ENCODE data around the gene ZNF610.
"Not testable (repeated sequence)": the region's sequence is repeated elsewhere in the genome, so short reads cannot be mapped to it uniquely, and the experiment has no call there.

The ZNF610 gene

DNA sequence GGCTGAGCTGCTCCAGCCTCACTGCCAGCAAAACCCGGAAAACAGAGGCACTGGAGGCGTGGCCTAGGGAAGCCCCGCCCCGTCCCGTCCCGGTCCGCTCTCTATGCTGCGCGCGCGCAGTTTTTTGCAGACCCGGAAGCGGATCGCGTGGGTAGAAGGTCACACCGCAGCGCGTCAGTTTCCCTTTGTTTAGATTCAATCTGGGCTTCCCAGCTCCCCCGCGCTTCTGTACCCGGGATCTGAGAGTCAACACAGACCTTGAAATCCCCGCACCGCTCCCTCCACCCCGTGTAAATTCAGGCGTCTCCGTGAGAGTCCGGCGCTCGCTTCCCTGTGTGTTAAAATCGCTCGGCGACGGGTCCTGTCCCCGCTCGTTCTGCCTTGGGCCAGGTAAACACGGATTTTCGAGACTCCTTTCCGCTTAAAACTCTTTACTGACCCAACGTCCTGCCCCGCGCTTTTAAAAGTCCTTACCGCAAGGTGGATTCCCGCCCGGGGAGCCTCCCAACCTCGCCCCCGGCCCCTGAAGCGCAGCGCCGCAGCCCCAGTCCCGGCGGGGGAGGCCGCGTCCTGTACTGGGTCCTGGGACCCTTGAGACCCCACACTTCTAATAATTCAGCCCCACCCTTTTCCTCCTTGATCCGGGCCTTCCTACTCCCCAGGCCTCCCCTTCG is at the start of gene ZNF610:
Gene ZNF610 (plus strand): TSS at position 127 of the 674 bp plus-strand sequence. CDS start 12,930 bp downstream, outside the sequence.
- DNase-seq, result peak; percentile 64 to 90 (median 80)

DNA sequence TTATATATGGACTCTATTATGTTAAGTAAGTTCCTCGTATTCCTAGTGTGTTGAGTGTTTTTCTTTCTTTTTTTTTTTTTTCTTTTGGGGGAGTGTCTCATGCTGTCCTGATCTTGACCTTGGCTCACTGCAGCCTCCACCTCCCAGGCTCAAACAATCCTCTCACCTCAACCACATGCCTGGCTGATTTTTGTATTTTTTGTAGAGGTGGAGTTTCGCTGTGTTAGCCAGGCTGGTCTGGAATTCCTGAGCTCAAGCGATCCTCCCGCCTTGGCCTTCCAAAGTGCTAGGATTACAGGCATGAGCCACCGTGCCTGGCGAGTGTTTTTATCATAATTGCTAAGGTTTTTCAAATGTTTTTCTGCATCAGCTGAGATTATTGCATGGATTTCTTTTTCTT is 49.8 kb upstream of the ZNF610 start:
- DNase-seq, result no peak

DNA sequence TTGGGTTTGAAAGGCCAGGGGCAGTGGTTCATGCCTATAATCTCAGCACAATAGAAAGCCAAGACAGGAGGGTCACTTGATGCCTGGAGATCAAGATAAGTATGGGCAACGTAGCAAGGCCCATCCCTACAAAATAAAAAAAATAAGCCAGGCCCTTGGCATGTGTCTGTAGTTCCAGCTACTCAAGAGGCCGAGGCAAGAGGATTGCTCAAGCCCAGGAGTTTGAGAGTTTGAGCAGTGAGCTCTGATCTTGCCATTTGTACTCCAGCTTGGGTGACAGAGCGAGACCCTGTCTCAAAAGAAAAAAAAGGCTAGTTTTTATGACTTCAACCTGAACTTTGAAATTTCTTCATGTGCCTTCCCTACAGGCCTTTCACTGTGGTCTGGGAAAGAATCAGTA is 44.3 kb upstream of the ZNF610 start:
- DNase-seq, result no peak

DNA sequence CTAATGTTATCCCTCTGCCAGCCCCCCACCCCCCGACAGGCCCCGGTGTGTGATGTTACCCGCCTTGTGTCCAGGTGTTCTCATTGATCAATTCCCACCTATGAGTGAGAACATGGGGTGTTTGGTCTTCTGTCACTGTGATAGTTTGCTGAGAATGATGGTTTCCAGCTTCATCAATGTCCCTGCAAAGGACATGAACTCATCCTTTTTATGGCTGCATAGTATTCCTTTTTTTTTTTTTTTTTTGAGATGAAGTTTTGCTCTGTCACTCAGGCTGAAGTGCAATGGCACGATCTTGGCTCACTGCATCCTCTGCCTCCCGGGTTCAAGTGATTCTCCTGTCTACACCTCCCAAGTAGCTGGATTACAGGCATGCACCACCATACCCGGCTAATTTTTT is 43.1 kb upstream of the ZNF610 start:
- DNase-seq, result not testable (repeated sequence)

DNA sequence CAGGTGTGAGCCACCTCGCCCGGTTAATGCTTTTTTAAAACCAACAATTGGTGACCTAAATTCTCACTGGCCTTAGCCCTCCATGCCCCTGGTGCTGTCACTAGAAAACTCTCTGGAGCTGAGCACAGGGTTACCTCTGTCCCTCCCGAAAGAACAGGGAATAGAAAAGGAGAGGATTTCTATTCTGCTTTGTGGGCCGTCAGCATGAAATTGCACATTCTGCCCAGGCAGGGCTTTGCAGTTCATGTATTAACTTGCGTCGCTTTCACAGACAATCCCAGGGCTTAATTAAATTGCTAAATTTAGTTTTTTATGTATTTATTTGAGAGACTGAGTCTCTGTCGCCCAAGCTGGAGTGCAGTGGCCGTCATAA is 39.7 kb upstream of the ZNF610 start:
- DNase-seq, result no peak

DNA sequence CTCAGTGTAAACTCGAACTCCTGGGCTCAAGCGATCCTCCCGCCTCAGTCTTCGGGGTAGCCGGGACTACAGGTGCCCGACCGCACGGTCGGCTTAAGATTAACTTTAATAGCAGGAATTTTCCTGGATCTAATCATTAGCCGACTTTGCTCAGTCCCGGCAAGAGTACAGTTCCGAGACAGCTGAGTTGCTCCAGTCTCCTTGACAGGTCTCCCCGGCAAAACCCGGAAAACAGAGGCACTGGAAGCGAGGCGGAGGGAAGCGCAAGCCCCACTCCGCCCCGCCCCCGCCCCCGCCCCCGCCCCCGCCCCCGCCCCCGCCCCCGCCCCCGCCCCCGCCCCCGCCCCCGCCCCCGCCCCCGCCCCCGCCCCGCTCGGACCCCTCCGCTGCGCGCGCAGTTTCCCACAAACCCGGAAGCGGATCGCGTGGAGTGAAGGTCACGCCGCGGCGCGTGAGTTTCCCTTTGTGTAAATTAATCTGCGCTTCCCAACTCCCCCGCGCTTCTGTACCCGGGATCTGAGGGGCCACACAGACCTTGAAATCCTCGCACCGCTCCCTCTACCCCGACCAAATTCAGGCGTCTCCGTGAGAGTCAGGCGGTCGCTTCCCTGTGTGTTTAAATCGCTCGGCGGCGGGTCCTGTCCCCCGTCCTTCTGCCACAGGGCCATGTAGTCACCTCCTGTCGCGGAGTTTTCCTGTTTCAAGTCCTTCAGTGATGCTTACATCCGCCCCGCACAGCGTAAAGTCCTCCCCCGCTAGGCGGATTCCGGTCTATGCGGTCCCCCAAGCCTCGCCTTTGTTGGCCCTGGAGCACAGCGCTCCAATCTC is 39.1 kb upstream of the ZNF610 start, which contains the start of gene ZNF480:
Gene ZNF480 (plus strand): TSS at position 397 of the 828 bp plus-strand sequence. CDS start 3,244 bp downstream, outside the sequence.
- peak; percentile 75 to 91 (median 85) for DNase-seq

DNA sequence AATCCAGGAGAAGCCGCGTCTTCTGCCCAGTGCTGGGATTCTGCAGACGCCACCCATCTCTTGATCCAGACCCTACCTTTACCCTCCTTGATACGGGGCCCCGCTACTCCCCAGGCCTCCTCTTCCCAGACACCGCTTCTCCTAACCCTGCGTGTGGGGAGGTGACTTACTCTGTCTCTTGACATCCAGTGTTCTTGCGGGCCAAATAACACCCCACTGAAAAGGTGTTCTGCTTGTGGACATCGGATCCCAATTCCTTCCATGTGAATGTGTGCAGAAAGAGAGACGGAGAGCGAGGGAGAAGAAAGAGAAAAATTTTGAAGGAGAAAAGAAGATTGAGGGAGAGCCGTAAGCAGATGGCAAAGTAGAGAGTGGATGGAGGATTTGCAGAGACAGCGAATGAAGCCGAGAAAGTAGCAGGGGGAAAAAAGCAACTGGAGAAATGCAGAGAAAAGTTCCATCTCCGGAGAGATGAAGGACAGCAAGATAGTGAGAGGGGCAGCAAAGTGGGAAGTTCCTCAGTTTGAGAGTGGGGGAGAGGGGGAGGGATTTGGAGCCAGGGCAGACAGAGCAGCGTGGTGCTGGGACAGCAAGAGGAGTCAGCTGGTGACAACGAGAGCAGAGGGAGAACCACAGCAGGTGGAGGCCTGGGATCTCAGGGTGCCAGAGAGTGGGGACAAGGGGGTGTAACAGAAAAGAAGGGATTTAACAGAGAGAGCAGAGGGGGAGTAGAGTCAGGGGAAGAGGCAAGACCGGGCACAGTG is 38.3 kb upstream of the ZNF610 start:
- no peak for DNase-seq

DNA sequence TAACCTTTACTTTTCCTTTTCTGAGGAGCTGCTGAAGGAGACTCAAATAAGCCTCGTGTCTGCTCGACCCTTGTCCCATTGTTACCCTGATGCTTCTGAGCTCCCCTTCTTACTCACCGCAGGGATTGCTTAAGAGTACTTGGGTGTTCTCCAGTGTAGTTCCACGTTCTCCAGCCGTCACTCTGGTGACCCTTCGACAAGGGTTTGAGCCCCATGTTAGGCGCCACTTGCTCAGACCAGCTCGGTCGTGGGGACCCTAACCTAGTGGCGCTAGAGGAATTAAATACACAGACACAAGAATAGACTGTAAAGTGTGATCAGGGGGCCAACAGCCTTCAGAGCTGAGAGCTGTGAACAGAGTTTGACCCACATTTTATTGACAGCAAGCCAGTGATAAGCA is 28.8 kb upstream of the ZNF610 start:
- DNase-seq, result peak in 1 of 6 experiments; percentile 14

DNA sequence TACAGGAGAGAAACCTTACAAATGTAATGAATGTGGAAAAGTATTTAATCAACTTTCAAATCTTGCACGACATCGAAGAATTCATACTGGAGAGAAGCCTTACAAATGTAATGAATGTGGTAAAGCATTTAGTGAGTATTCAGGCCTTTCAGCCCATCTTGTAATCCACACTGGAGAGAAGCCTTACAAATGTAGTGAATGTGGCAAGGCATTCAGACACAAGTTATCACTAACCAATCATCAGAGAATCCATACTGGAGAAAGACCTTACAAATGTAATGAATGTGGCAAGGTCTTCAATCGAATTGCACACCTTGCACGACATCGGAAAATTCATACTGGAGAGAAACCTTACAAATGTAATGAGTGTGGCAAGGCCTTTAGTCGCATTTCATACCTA is 13.6 kb upstream of the ZNF610 start:
- DNase-seq, result no peak

DNA sequence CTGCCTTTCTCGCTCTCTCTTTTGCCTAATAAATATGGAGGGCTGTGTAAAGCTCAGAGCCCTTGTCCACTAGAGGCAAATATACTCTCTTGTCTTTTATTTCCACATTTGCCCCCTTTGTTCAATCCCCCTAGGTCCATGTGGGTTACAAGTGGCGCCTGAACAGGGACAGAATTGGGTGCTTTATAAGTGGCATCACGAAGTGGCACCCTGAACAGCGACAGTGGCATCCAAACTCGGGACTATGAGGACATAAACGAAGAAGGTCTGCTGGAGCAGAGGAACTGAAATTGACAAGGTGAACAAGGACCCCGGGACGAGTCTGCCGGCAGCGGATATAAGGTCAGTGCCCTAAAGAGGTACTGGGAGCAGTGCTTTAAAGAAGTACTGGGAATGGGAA is 4.3 kb upstream of the ZNF610 start:
- peak in 1 of 6 experiments; percentile 3 for DNase-seq

DNA sequence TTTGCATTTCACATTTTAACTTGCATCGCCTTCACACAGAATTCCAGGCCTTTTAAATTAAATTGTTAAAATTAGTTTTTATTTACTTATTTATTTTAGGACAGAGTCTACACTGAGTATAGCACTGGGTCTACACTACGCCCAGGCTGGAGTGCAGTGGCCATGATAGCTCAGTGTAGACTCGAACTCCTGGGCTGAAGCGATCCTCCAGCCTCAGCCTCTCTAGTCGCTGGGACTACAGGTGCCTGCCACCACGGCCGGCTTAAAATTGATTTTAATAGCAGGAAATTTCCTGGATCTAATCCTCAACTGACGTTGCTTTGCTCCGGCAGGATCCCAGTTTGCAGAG is 301 bp upstream of the ZNF610 start:
- no peak for DNase-seq

DNA sequence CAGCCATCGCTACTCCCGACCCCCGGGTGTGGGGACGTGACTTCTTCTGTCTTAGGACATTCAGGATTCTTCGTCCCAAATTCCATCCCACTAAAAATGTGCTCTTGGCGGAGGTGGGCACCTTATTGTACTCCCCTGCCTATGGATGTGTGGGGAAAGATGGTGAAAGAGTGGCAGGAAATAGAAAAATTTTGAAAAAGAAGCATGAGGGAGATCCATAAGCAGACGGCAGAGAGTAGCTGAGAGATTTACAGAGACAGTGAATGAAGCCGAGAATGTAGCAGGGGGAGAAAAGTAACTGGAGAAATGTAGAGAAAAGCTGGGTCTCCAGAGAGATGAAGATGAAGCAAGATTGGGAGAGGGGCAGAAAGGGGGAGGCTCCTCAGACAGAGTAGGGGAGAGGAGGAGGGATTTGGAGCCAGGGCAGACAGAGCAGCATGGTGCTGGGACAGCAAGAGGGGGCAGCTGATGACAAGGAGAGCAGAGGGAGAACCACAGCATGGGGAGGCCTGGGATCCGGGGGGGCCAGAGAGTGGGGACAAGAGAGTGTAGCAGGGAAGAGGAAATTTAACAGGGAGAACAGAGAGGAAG is 843 bp downstream of the ZNF610 start:
- DNase-seq, result peak in 1 of 6 experiments; percentile 25

DNA sequence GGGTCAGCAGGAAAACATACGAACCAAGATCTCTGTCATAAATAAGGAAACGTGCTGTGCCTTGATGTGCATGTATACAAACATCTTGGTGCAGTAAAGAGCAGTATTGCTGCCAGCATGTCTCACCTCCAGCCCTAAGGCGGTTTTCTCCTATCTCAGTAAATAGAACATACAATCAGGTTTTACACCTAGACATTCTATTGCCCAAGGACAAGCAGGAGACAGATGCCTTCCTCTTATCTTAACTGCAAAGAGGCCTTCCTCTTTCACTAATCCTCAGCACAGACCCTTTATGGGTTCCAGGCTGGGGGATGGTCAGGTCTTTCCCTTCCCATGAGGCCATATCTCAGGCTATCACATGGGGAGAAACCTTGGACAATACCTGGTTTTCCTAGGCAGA is 3.0 kb downstream of the ZNF610 start:
- not testable (repeated sequence) for DNase-seq

DNA sequence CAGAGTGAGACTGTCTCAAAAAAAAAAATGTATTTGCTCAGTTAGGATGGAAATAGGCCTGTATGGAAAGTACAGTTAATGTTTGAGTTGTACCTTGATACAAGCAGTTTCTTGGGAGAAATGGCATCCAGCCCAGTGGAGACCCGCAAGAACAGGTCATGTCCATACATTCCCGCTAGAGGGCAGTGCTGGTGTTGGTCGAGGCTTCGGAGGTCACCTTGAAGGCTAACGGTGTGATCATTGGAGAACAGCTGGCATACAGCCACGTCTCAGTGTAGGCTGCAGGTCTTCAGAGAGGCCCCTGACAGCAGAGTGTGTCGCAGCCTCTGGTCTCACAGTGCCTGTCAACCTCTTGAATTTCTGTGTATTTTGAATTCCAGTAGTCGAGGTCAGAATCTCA is 7.5 kb downstream of the ZNF610 start:
- peak in 3 of 6 experiments; percentile 1 to 42 (median 19) for DNase-seq

DNA sequence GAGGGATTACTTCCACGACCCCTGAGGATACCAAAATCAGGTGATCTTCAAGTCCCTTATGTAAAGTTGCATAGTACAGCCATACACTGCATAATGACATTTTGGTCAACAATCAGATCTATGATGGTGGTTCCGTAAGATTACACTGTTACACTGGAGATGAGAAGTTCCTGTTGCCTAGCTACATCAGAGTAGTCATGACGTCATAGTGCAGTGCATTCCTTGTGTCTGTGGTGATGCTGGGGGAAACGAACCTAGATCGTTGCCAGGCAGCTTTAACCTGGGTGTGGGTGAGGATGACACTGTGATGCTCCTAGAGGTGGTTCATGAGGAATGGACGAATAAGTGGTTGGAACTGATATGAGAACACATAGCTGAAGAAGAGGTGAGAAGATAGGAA is 9.1 kb downstream of the ZNF610 start:
- no peak for DNase-seq

DNA sequence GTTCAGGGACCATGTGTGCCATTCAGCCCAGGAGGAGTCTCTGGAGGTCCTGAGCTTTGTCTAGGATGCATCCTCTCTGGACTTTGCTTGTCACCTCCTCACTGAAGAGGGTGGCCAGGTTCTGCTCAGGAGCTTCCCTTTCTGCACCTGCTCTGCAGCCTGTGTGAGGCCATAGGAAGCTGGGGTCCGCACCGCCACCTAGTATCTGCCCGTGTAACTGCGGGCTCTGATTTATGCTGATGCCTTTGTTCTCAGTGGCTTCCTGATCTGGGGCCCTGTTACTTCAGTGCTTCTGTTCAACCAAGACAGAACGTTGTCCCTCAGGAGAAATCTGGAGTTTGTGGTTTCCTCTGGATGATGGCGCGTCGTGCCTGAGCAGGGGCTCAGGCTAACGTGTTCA is 15.5 kb downstream of the ZNF610 start:
- no peak for DNase-seq

DNA sequence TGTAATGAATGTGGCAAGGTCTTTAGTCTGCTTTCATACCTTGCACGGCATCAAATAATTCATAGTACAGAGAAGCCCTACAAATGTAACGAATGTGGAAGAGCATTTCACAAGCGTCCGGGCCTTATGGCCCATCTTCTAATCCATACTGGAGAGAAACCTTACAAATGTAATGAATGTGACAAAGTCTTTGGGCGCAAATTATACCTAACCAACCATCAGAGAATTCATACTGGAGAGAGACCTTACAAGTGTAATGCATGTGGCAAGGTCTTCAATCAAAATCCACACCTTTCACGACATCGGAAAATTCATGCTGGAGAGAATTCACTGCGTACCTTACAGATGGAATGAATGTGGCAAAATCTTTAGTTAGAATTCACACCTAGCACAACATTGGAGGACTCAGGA is 30.4 kb downstream of the ZNF610 start:
- no peak for DNase-seq

DNA sequence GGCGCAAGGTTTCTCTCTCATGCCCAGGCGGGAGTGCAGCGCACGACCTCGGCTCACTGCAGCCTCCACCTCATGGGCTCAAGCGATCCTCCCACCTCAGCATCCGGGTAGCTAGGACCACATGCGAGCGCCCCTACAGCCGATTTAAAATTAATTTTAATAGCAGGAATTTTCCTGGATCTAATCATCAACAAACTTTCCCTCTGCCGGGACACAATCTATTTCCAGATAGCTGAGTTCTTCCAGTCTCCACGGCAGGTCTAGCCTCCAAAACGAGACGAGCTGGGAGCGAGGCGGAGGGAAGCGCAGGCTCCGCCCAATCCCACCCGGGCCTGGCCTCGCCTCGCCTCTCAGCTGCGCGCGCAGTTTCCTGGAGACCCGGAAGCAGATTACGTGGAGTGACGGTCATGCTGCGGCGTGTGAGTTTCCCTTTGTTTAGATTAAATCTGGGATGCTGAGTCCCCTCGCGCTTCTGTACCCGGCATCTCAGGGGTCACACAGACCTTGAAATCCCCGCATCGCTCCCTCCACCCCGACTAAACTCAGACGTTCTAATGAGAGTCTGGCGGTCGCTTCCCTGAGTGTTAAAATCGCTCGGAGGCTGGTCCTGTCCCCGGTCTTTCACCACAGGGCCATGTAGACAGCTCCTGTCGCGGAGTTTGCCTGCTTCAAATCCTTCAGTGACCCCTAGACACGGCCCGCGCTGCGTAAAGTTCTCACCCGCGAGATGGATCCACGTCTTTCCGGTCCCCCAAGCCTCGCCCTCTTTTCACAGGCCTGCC is 33.7 kb downstream of the ZNF610 start, which contains the start of gene ZNF880:
Gene ZNF880 (plus strand): TSS at position 365 of the 782 bp plus-strand sequence. CDS start 43 bp downstream, at position 408.
- DNase-seq, result peak; percentile 76 to 91 (median 87)

DNA sequence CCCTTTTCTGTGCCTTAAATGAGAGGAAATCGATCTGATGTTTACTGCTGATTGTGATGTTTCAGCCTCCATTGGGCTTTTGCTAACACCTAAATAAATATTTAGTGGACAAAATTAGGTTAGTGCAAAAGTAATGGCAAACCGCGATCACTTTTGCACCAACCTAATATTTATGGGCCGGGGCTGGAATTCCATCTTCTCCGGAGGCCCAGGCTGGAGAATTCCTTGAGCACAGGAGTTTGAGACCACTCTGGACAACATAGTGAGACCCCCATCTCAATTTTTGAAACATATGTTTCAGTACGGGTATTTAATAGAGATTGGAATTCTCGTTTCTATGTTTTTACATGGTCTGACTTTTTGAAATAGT is 34.3 kb downstream of the ZNF610 start:
- no peak for DNase-seq

DNA sequence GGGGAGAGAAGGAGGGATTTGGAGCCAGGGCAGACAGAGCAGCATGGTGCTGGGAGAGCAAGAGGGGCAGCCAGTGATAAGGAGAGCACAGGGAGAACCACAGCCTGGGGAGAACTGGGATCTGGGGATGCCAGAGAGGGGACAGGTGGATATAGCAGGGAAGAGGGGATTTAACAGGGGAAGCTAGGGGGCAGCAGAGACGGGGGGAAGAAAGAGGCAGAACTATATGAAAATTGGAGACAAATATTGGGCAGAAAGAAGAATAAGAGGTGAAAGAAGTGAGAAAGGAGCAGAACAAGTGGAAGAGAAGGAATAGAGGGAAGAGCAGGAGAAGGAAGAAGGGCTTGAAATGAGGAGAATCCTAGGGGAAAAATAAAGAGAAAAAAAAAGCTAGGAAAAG is 55.1 kb downstream of the ZNF610 start:
- DNase-seq, result no peak

DNA sequence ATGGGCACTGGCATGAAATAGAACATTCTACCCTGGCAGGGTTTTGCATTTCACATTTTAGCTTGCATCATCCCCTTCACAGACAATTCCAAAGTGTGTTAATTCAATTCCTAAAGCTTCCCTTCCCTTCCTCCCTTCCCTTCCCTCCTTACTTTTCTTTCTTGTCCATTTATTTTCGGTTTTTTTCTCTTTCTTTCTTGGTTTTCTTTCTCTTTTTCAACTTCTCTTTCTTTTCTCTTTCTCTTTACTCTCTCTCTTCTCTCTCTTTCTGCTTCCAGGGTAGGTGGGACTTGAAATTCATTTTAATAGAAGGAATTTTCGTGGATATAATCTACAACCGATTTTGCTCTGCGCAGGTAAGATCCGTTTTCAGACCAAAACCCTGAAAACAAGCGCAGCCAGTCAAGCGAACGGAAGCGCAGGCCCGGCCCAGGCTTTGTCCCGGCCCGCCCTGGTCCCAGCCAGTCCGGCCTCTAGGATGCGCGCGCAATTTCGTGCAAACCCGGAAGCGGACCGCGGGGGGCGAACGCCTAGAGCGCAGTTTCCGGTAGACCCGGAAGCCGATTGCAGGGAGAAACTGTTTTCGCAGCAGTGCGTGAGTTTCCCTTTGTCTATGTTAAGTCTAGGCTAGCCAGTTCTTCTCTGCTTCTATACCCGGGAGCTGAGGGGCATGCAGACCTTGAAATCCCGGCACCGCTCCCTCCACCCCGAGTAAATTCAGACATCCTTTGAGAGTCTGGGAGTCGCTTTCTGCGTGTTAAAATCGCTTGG is 61.5 kb downstream of the ZNF610 start, which contains the start of gene ZNF528:
Gene ZNF528 (plus strand): TSS at position 540 of the 771 bp plus-strand sequence. CDS start 4,165 bp downstream, outside the sequence.
- DNase-seq, result peak; percentile 75 to 91 (median 86)
